Small intestine (tissue), 7 donors: ENCODE results near the gene BPIFB2. TPM values are rescaled to one million over a fixed set of nuclear protein-coding genes. Genes with fewer than 3 reads are reported as not detected.

Experiments
- DNase-seq, 2 donors: peaks; one replicate each; pipeline versions ENCODE4 v3.0.0 to v3.0.0-alpha.2; 2013
- FAIRE-seq: peaks from 2 replicates; lab custom pipeline; 2012; peaks lifted over from hg19 to GRCh38; lab: Jason Lieb, UNC
- H3K27ac ChIP-seq, 3 donors: one replicate each; pipeline ENCODE4 v1.5.1; 2013; ENCODE audit warnings: low read length in 2 of 3, mild to moderate bottlenecking in 2 of 3, control low read depth in 1 of 3, inconsistent platforms in 1 of 3, low read depth in 1 of 3, moderate library complexity in 1 of 3
- H3K27me3 ChIP-seq, 3 donors: one replicate each; pipeline ENCODE4 v1.6.1; 2013; ENCODE audit warnings: low read length in 3 of 3, inconsistent platforms in 1 of 3; ENCODE audit not compliant: control insufficient read depth in 3 of 3, insufficient read depth in 3 of 3
- H3K36me3 ChIP-seq, 3 donors: one replicate each; pipeline ENCODE4 v1.6.1; 2013; ENCODE audit warnings: low read length in 3 of 3, inconsistent platforms in 1 of 3, low read depth in 1 of 3, mild to moderate bottlenecking in 1 of 3, moderate library complexity in 1 of 3; ENCODE audit not compliant: control insufficient read depth in 3 of 3, insufficient read depth in 2 of 3
- H3K4me1 ChIP-seq, 3 donors: one replicate each; pipeline ENCODE4 v1.6.1; 2013; ENCODE audit warnings: low read length in 2 of 3, inconsistent platforms in 1 of 3, low read depth in 1 of 3, mild to moderate bottlenecking in 1 of 3, moderate library complexity in 1 of 3; ENCODE audit not compliant: control insufficient read depth in 3 of 3, insufficient read depth in 2 of 3
- H3K4me3 ChIP-seq, 3 donors: one replicate each; pipeline ENCODE4 v1.5.1; 2013; ENCODE audit warnings: low read length in 3 of 3, control low read depth in 1 of 3, inconsistent platforms in 1 of 3, low read depth in 1 of 3, mild to moderate bottlenecking in 1 of 3, moderate library complexity in 1 of 3
- H3K9me3 ChIP-seq, 2 donors: one replicate each; pipeline ENCODE4 v1.6.1; 2013; ENCODE audit warnings: low read depth in 1 of 2, low read length in 1 of 2; ENCODE audit not compliant: control insufficient read depth in 2 of 2, insufficient read depth in 1 of 2
- WGBS, 3 donors: extraction: QIAGEN DNeasy Blood & Tissue Kit; methylation state at CpG; one replicate each; pipeline ENCODE4 v1.1.7; 2013; 5-methylcytosine and 5-hydroxymethylcytosine counted together
- polyA plus RNA-seq, 4 donors: library from polyadenylated mRNA; stranded (reverse) in 3 of 4; unstranded in 1 of 4; fragments of 200-250 nt in 3 of 4; fragments of 120-200 nt in 1 of 4; gene quantifications; one replicate each; pipeline versions ENCODE4 v1.2.1 to v1.2.3, GENCODE V29; 2013
- donor health status: healthy with polysubstance abuse.
- donor health status: control.
- donor health status: control.
- donor health status: Bipolar disorder and iron deficiency.
- donor health status: healthy.

BPIFB2 gene
- polyA plus RNA-seq, 4 donors, result not detected

DNA sequence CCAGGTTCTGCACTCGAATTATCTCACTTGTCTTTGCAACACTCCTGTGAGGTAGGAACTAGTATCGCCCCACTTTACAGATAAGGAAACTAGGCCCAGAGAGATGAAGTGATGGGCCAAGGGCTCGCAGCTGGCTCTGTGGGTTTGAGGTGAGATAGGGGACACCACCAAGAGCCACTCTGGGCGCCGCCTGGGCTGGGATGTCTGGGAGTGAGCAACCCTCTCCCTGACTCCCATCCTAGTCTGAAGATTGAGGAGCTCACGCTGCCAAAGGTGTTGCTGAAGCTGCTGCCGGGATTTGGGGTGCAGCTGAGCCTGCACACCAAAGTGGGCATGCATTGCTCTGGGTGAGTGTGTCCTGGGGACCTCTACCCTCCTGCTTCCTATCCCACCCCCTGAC lies 51.6 kb downstream of the BPIFB2 start:
- no peak for DNase-seq

DNA sequence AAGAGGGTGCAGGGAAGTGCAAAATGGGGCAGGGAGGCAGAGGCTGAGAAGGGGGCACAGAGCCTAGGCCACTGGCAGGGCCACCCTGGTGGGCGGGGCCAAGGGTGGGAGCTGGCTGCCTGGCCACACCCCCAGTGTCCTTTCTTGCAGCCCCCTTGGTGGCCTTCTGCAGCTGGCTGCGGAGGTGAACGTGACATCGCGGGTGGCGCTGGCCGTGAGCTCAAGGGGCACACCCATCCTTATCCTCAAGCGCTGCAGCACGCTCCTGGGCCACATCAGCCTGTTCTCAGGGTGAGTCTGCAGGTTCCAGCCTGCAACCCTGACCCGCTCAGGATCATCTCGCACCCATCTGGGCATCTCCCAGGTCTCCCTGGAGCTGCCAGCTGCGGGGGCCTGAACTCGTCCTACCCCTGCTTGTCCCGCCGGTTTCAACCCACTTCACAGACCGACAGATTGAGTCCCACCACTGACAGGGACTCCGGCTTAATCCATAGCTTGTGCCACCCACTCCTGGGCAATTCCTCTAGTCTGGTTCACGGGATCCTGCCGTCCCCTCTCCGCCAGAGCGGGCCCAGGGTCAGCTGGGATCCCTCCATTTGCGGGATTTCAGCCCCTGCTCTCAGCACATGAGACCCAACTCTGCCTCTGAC lies 52.4 kb downstream of the BPIFB2 start:
- Histone ChIP-seq H3K4me3 (no peak overlapping the region), H3K36me3 (no peaks in the 10 kb centered on the region), H3K27ac (no peak overlapping the region), H3K9me3 (no peaks in the 10 kb centered on the region), H3K4me1 (no peaks in the 10 kb centered on the region), H3K27me3 (no peaks in the 10 kb centered on the region)
- DNase-seq, result no peak
- no peak for FAIRE-seq
- 81 to 89% (median 82%) methylated on average over 21 to 22 of the region's 22 CpGs for WGBS, 3 donors

More for the DNA sequence above, 51.6 kb downstream of the BPIFB2 start:
- Histone ChIP-seq H3K4me3 (no peak overlapping the region), H3K9me3 (no peaks in the 10 kb centered on the region), H3K4me1 (no peaks in the 10 kb centered on the region), H3K27me3 (no peaks in the 10 kb centered on the region), H3K27ac (no peak overlapping the region), H3K36me3 (no peaks in the 10 kb centered on the region)
- FAIRE-seq, result no peak
- WGBS, 3 donors, result 64 to 77% (median 67%) methylated on average over 6 to 7 of the region's 7 CpGs

DNA sequence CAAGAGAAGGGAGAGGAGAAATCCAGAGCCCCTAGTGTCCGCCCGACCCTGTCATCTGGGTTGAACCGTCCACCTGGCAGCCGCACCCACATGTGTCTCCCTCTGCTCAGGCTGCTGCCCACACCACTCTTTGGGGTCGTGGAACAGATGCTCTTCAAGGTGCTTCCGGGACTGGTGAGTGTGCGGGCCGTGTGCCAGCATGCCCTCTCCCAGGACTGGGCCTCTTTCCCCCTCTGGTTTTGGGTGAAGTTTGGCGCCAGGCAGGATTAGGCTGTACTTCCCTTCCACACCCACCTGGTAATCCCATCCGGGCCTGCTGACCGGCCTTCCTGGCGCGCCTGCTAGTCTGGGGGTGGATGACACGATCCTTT lies 54.1 kb downstream of the BPIFB2 start:
- DNase-seq (no peak), FAIRE-seq (no peak)
- 80 to 89% (median 84%) methylated on average over 14 of the region's 14 CpGs for WGBS, 3 donors
- no peaks in the 10 kb centered on the region for H3K4me1 ChIP-seq
- no peaks in the 10 kb centered on the region for H3K27me3 ChIP-seq
- no peak overlapping the region for H3K4me3 ChIP-seq
- no peak overlapping the region for H3K27ac ChIP-seq
- H3K36me3 ChIP-seq, result no peaks in the 10 kb centered on the region
- no peaks in the 10 kb centered on the region for H3K9me3 ChIP-seq

DNA sequence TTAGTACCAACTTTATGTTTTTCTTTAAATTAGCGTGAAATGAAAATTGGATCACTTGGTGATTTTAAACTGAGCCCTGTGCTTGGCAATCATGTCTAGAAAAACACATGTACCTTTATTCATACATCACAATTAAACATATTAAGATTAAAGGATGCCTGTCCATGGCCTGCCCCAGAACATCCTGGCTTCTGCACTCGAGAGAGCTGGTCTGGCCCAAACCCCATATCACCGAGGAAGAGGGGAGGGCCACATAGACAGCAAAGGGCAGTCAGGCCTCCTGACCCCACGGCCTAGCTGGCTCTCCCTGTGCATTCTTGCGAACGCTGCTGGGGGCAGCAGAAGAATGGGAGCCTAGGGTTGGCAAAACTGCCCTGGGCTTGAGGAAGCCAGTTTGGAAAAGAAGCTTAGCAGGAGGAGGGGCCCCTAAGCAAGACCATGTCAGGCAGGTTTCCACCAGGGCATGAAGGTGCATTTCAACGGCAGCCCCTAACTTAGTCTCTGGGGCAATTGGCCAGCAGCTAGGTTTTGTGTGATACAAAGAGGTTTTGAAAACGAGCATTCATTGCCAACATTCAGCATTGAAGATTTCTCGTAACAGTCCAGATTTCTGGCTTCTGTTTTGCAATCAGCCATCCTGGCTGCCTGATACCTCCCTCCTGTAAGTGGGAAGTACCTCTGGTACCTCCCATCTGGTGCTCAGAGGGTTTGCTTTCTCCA lies 54.8 kb downstream of the BPIFB2 start:
- Histone ChIP-seq H3K27me3 (no peaks in the 10 kb centered on the region), H3K9me3 (no peaks in the 10 kb centered on the region), H3K4me1 (no peaks in the 10 kb centered on the region), H3K27ac (no peak overlapping the region), H3K36me3 (no peaks in the 10 kb centered on the region), H3K4me3 (no peak overlapping the region)
- DNase-seq, result no peak
- FAIRE-seq, result no peak
- 52 to 64% (median 60%) methylated on average over 9 of the region's 9 CpGs for WGBS, 3 donors

DNA sequence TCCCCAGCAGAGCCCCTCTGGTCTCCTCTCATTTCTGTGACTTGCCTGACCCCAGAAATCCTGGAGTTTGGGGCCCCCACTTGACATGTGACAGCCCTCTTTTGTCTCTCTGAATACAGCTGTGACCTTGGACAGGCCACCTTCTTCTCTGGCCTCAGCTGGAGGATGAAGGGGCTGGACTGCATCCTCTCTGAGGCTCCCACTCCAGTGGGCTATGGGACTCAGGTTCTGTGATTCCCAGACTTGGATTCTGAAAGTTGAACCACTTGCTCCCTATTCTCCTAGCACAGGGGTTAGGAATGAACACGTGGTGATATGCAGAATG lies 55.3 kb downstream of the BPIFB2 start:
- no peak overlapping the region for H3K27ac ChIP-seq
- DNase-seq (no peak), FAIRE-seq (no peak)
- no peaks in the 10 kb centered on the region for H3K4me1 ChIP-seq
- no peaks in the 10 kb centered on the region for H3K9me3 ChIP-seq
- no peaks in the 10 kb centered on the region for H3K36me3 ChIP-seq
- WGBS, 3 donors, result 41 to 78% (median 59%) methylated on average over 1 of the region's 1 CpG
- H3K27me3 ChIP-seq, result no peaks in the 10 kb centered on the region
- no peak overlapping the region for H3K4me3 ChIP-seq

GRCh38 chr20:33063271-33063670 lies 55.8 kb downstream of the BPIFB2 start:
- H3K27ac ChIP-seq, result no peak overlapping the region
- 84 to 88% (median 86%) methylated on average over 6 of the region's 6 CpGs for WGBS, 3 donors
- FAIRE-seq, result no peak

GRCh38 chr20:33064572-33065287 lies 57.2 kb downstream of the BPIFB2 start:
- H3K27ac ChIP-seq, result no peak overlapping the region
- no peaks in the 10 kb centered on the region for H3K27me3 ChIP-seq
- H3K9me3 ChIP-seq, result no peaks in the 10 kb centered on the region
- H3K36me3 ChIP-seq, result no peaks in the 10 kb centered on the region
- FAIRE-seq (no peak), DNase-seq (no peak)
- 86 to 89% (median 88%) methylated on average over 11 of the region's 11 CpGs for WGBS, 3 donors
- H3K4me3 ChIP-seq, result no peak overlapping the region
- no peaks in the 10 kb centered on the region for H3K4me1 ChIP-seq

More at GRCh38 chr20:33063271-33063670, 55.8 kb downstream of the BPIFB2 start:
- Histone ChIP-seq H3K4me3 (no peak overlapping the region), H3K9me3 (no peaks in the 10 kb centered on the region), H3K4me1 (no peaks in the 10 kb centered on the region), H3K36me3 (no peaks in the 10 kb centered on the region), H3K27me3 (no peaks in the 10 kb centered on the region)
- no peak for DNase-seq

GRCh38 chr20:33065785-33066184 lies 58.3 kb downstream of the BPIFB2 start:
- H3K27me3 ChIP-seq, result no peaks in the 10 kb centered on the region

More at GRCh38 chr20:33065785-33066184, 58.3 kb downstream of the BPIFB2 start:
- WGBS, 3 donors, result 71 to 83% (median 77%) methylated on average over 9 of the region's 9 CpGs
- Histone ChIP-seq H3K27ac (no peak overlapping the region), H3K36me3 (no peaks in the 10 kb centered on the region), H3K9me3 (no peaks in the 10 kb centered on the region), H3K4me3 (no peak overlapping the region), H3K4me1 (no peaks in the 10 kb centered on the region)
- DNase-seq (no peak), FAIRE-seq (no peak)
